ENCODE results near the gene RYR2.
A peak's percentile ranks its signal among the peaks of the same experiment; 100 is the strongest.

The RYR2 gene

DNA sequence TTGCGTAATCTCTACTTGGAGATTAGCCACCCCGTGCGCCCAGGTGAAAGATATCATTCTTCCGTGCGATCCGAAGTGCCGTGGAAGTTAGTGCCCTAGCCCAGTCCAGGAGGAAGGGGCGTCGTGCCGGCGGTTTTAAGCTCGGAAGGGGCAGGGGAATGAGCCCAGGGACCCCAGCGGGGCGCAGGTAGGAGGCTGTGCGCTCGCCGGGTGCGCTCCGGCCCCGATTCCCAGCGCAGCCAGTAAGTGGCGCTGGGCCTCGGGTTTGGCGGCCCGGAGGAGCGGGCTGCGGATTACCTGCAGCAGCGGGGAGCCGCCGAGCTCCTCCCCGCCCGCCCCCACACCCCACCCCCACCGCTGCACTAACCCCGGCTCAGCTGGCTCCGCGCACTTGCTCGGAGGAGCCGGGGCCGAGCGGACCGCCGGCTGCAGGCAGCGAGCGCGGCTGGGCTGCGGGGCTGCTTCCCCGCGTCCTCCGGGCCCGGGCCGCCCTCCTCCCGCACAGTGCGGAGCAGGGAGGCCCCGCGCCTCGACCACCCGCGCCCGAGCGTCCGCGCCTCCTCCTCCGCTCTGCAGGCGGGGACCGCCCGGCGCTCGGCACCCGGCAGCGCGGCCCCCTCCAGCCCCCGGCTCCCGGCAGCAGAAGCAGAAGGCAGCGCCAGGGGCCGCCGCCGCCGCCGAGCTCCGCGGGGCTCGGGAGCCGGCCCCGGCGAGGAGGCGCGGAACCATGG, at the start of gene RYR2:
TSS of gene RYR2 (plus strand) at position 390 of the 731 bp plus-strand sequence. CDS start at position 728, 338 bp downstream.
- Histone ChIP-seq H3K4me1 (ENCODE audit: control insufficient read depth, insufficient read depth, low read length) (peaks cover 2% of the 10 kb centered on the region; the same call in 1 of the 2 replicates), H3K27me3 (ENCODE audit: control insufficient read depth, insufficient read depth, low read length) (peaks cover 12% of the 10 kb centered on the region; the same call in 1 of the 2 replicates), H3K9me3 (ENCODE audit: control insufficient read depth, insufficient read depth, low read length) (no peaks in the 10 kb centered on the region), H3K36me3 (ENCODE audit: control insufficient read depth, insufficient read depth, low read length) (no peaks in the 10 kb centered on the region), H3K4me3 (ENCODE audit: low read length) (peak within 1 kb of the TSS; percentile 65; the same call in 1 of the 2 replicates), H3K27ac (ENCODE audit: low read length) (no peak within 1 kb of the TSS)
- no peak for DNase-seq (ENCODE audit: low read depth, low spot score)
- WGBS (ENCODE audit: insufficient coverage, insufficient read length): no CpG with 5 or more reads among the region's 87 CpGs

DNA sequence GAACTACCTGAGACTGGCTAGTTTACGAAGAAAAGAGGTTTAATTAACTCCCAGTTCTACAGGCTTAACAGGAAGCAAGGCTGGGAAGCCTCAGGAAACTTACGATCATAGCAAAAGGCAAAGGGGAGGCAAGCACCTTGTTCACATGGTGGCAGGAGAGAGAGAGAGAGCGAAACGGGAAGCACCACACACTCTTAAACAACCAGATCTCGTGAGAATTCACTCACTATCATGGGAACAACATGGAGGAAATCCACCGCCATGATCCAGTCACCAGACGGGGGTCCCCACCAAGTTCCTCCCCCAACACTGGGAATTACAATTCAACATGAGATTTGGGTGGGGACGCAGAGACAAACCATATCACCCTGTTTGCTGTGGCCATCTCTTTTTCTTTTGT, 49.5 kb upstream of the RYR2 start:
- Histone ChIP-seq H3K27me3 (ENCODE audit: control insufficient read depth, insufficient read depth, low read length) (no peaks in the 10 kb centered on the region), H3K27ac (ENCODE audit: low read length) (no peak overlapping the region), H3K36me3 (ENCODE audit: control insufficient read depth, insufficient read depth, low read length) (no peaks in the 10 kb centered on the region), H3K4me3 (ENCODE audit: low read length) (no peak overlapping the region), H3K9me3 (ENCODE audit: control insufficient read depth, insufficient read depth, low read length) (no peaks in the 10 kb centered on the region), H3K4me1 (ENCODE audit: control insufficient read depth, insufficient read depth, low read length) (0 out of 2 replicates have a peak, but pooled peaks cover 1% of the 10 kb centered on the region)
- no CpG with 5 or more reads among the region's 8 CpGs for WGBS (ENCODE audit: insufficient coverage, insufficient read length)
- no peak for DNase-seq (ENCODE audit: low read depth, low spot score)

DNA sequence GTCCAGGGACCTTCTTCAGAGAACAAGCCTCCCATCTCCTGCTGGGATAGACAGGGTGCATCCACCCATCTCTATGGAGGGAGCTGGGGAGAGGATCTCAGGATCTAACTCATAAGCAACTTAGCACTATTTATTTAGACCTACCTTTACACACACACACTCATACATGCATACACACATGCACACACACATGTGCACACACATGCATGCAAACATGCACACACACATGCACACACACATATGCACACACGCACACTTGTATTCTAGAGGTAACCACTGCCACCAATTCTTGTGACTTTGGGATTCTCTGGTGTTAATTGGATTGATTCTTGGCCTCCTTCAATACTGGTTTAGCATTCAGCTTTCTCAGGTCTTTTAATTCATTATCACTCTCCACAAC, 47.5 kb upstream of the RYR2 start:
- Histone ChIP-seq H3K27ac (ENCODE audit: low read length) (no peak overlapping the region), H3K4me3 (ENCODE audit: low read length) (no peak overlapping the region), H3K4me1 (ENCODE audit: control insufficient read depth, insufficient read depth, low read length) (0 out of 2 replicates have a peak, but pooled peaks cover 1% of the 10 kb centered on the region), H3K27me3 (ENCODE audit: control insufficient read depth, insufficient read depth, low read length) (no peaks in the 10 kb centered on the region), H3K9me3 (ENCODE audit: control insufficient read depth, insufficient read depth, low read length) (no peaks in the 10 kb centered on the region), H3K36me3 (ENCODE audit: control insufficient read depth, insufficient read depth, low read length) (no peaks in the 10 kb centered on the region)
- no CpG with 5 or more reads among the region's 1 CpG for WGBS (ENCODE audit: insufficient coverage, insufficient read length)
- DNase-seq (ENCODE audit: low read depth, low spot score): no peak

DNA sequence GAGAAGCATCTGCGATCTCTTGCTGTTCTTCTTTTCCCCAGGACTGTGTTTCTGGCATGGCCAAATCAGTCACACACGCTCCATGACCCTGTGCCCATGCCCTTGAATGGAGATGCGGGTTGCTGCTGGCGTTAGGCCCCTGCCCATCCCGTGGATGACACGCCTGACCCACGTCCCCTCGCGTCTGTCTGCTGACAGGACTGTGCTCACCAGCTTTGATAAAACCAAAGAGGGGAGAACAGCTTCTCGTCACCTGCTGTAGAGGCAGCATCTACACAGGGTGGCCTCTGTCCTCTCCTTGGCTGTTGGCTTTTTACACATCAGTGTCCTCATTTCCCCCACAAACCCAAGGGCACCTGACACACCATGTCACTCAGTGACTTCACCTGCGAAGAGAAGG, 44.6 kb upstream of the RYR2 start:
- Histone ChIP-seq H3K4me1 (ENCODE audit: control insufficient read depth, insufficient read depth, low read length) (0 out of 2 replicates have a peak, but pooled peaks cover 1% of the 10 kb centered on the region), H3K4me3 (ENCODE audit: low read length) (no peak overlapping the region), H3K36me3 (ENCODE audit: control insufficient read depth, insufficient read depth, low read length) (no peaks in the 10 kb centered on the region), H3K9me3 (ENCODE audit: control insufficient read depth, insufficient read depth, low read length) (no peaks in the 10 kb centered on the region), H3K27me3 (ENCODE audit: control insufficient read depth, insufficient read depth, low read length) (no peaks in the 10 kb centered on the region), H3K27ac (ENCODE audit: low read length) (no peak overlapping the region)
- DNase-seq (ENCODE audit: low read depth, low spot score): no peak
- WGBS (ENCODE audit: insufficient coverage, insufficient read length): no CpG with 5 or more reads among the region's 11 CpGs

DNA sequence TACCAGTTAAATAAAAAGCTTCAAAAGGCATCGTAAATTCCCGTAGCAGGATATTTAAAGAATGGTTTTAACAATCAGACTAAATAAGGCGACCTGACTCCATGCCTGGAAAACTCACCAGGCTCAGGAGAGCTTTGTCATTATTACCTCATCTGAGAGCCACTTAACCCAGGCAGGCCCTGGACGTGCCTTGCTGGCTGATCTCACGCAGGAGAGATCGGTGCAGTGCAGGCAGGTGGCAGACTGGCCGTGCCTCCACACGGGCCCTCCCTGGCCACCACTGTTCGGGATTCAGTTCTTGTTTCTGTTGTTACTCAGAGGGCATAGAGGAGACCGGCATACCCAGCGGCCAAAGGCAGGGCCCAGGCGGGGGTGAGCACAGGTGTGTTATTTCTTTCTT, 44.1 kb upstream of the RYR2 start:
- no peak overlapping the region for H3K4me3 ChIP-seq (ENCODE audit: low read length)
- H3K27me3 ChIP-seq (ENCODE audit: control insufficient read depth, insufficient read depth, low read length): no peaks in the 10 kb centered on the region
- H3K27ac ChIP-seq (ENCODE audit: low read length): no peak overlapping the region
- 0 out of 2 replicates have a peak, but pooled peaks cover 1% of the 10 kb centered on the region for H3K4me1 ChIP-seq (ENCODE audit: control insufficient read depth, insufficient read depth, low read length)
- no peaks in the 10 kb centered on the region for H3K9me3 ChIP-seq (ENCODE audit: control insufficient read depth, insufficient read depth, low read length)
- H3K36me3 ChIP-seq (ENCODE audit: control insufficient read depth, insufficient read depth, low read length): no peaks in the 10 kb centered on the region
- no CpG with 5 or more reads among the region's 12 CpGs for WGBS (ENCODE audit: insufficient coverage, insufficient read length)
- no peak for DNase-seq (ENCODE audit: low read depth, low spot score)

DNA sequence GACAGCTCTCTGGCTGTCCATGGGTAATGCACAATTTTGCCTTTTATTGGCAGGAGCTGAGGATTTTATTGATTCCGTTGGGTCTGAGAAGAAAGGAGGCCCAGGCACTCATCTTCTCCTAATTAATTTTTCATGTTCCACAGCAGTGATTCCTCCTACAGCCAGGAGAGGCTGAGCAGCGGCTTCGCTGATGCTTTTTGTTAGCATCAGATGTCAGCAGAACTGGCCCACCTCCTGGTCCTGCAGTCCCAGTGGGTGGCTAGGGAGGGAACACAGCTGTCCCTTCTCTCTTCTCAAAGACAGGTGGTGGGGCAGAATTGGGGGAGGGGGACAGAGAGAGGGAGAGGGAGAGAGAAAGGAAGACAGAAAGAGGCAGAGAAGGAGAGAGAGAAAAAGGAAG, 43.4 kb upstream of the RYR2 start:
- WGBS (ENCODE audit: insufficient coverage, insufficient read length): no CpG with 5 or more reads among the region's 3 CpGs

DNA sequence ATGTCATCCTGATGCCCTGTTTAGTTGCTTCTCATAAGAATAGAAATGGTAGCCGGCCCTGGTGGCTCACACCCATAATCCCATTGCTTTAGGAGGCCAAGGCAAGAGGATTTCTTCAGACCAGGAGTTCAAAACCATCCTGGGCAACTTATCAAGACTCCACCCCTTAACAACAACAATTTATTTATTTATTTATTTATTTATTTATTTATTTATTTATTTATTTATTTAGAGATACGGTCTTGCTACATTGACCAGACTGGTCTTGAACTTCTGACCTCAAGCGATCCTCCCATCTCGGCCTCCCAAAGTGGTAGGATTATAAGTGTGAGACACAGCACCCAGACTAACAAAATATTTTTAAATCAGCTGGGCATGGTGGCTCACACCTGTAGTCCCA, 41.8 kb upstream of the RYR2 start:
- Histone ChIP-seq H3K4me1 (ENCODE audit: control insufficient read depth, insufficient read depth, low read length) (0 out of 2 replicates have a peak, but pooled peaks cover 1% of the 10 kb centered on the region), H3K4me3 (ENCODE audit: low read length) (no peak overlapping the region), H3K27ac (ENCODE audit: low read length) (no peak overlapping the region), H3K9me3 (ENCODE audit: control insufficient read depth, insufficient read depth, low read length) (no peaks in the 10 kb centered on the region), H3K27me3 (ENCODE audit: control insufficient read depth, insufficient read depth, low read length) (no peaks in the 10 kb centered on the region), H3K36me3 (ENCODE audit: control insufficient read depth, insufficient read depth, low read length) (no peaks in the 10 kb centered on the region)
- no CpG with 5 or more reads among the region's 4 CpGs for WGBS (ENCODE audit: insufficient coverage, insufficient read length)
- no peak for DNase-seq (ENCODE audit: low read depth, low spot score)

More for the DNA sequence above, 43.4 kb upstream of the RYR2 start:
- DNase-seq (ENCODE audit: low read depth, low spot score): no peak
- Histone ChIP-seq H3K4me3 (ENCODE audit: low read length) (no peak overlapping the region), H3K36me3 (ENCODE audit: control insufficient read depth, insufficient read depth, low read length) (no peaks in the 10 kb centered on the region), H3K9me3 (ENCODE audit: control insufficient read depth, insufficient read depth, low read length) (no peaks in the 10 kb centered on the region), H3K4me1 (ENCODE audit: control insufficient read depth, insufficient read depth, low read length) (0 out of 2 replicates have a peak, but pooled peaks cover 1% of the 10 kb centered on the region), H3K27ac (ENCODE audit: low read length) (no peak overlapping the region), H3K27me3 (ENCODE audit: control insufficient read depth, insufficient read depth, low read length) (no peaks in the 10 kb centered on the region)

DNA sequence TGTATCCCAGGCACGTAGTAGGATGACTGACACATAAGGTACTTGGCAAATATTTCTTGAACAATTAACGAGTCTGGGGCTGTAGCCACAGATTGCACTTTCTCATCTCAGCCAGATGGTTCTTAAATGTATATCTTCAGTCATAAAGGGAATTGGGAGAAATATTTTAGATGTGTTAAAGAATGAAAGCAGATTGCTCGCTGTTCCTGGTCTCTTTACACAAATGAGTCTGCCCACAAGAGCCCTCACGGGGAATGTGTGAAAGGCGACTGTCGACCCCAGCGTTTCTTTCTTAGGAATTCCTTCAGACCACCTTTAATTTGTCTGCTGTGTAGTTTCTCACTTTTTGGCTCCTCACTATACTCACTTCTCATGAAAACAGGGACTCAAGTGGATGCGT, 38.5 kb upstream of the RYR2 start:
- no peak for DNase-seq (ENCODE audit: low read depth, low spot score)
- Histone ChIP-seq H3K27me3 (ENCODE audit: control insufficient read depth, insufficient read depth, low read length) (no peaks in the 10 kb centered on the region), H3K4me1 (ENCODE audit: control insufficient read depth, insufficient read depth, low read length) (no peaks in the 10 kb centered on the region), H3K4me3 (ENCODE audit: low read length) (no peak overlapping the region), H3K36me3 (ENCODE audit: control insufficient read depth, insufficient read depth, low read length) (no peaks in the 10 kb centered on the region), H3K27ac (ENCODE audit: low read length) (no peak overlapping the region), H3K9me3 (ENCODE audit: control insufficient read depth, insufficient read depth, low read length) (no peaks in the 10 kb centered on the region)
- WGBS (ENCODE audit: insufficient coverage, insufficient read length): no CpG with 5 or more reads among the region's 8 CpGs

DNA sequence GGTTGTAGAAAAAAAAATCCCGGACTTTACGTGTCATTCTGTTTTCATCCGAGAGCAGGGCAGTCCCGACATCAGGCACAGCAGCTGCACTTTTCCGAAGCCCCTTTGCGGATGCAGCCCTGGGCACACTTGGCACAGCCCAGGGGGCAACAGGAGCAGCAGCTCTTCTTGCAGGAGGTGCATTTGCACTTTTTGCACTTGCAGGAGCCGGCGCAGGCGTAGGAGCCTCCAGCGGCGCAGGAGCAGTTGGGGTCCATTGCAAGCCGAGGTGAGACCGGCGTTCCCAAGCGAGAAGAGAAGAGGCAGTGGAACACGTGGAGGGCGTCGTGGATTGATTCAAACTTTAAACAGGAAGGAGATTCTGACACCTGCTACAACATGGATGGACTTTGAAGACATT, 37.9 kb upstream of the RYR2 start, which contains the start of gene MT1HL1:
TSS of gene MT1HL1 (minus strand) at position 326 of the 400 bp plus-strand sequence. CDS start at position 257, 69 bp downstream.
- Histone ChIP-seq H3K4me1 (ENCODE audit: control insufficient read depth, insufficient read depth, low read length) (peaks cover 2% of the 10 kb centered on the region; the same call in 1 of the 2 replicates), H3K27ac (ENCODE audit: low read length) (no peak within 1 kb of the TSS), H3K27me3 (ENCODE audit: control insufficient read depth, insufficient read depth, low read length) (no peaks in the 10 kb centered on the region), H3K4me3 (ENCODE audit: low read length) (no peak within 1 kb of the TSS), H3K36me3 (ENCODE audit: control insufficient read depth, insufficient read depth, low read length) (no peaks in the 10 kb centered on the region), H3K9me3 (ENCODE audit: control insufficient read depth, insufficient read depth, low read length) (no peaks in the 10 kb centered on the region)
- WGBS (ENCODE audit: insufficient coverage, insufficient read length): no CpG with 5 or more reads among the region's 18 CpGs
- no peak for DNase-seq (ENCODE audit: low read depth, low spot score)

DNA sequence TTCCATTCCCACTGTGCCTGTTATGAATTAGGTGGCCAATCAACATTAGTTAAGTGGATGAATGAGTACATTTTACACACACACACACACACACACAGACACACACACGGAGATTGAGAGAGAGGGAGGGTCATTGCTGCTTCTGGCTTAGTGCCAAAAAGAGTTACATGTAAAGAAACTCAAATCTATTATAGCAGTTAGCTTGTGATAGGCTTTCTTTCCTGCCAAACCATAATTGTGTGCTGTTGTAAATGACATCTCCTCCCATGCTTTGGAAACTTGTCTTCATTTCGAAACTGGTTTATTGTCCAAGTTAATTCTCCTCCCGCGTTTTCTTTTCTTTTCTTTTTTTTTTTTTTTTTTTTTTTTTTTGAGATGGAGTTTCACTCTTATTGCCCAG, 36.3 kb upstream of the RYR2 start:
- Histone ChIP-seq H3K9me3 (ENCODE audit: control insufficient read depth, insufficient read depth, low read length) (no peaks in the 10 kb centered on the region), H3K27me3 (ENCODE audit: control insufficient read depth, insufficient read depth, low read length) (no peaks in the 10 kb centered on the region), H3K27ac (ENCODE audit: low read length) (no peak overlapping the region), H3K4me1 (ENCODE audit: control insufficient read depth, insufficient read depth, low read length) (peaks cover 5% of the 10 kb centered on the region; the same call in 1 of the 2 replicates), H3K4me3 (ENCODE audit: low read length) (no peak overlapping the region), H3K36me3 (ENCODE audit: control insufficient read depth, insufficient read depth, low read length) (no peaks in the 10 kb centered on the region)
- DNase-seq (ENCODE audit: low read depth, low spot score): no peak
- no CpG with 5 or more reads among the region's 4 CpGs for WGBS (ENCODE audit: insufficient coverage, insufficient read length)

All from iPS DF 6.9 (cell line).